HG02763 (cell line): ENCODE results near the gene EMILIN2.
"Not testable (repeated sequence)": the region's sequence is repeated elsewhere in the genome, so short reads cannot be mapped to it uniquely, and the experiment has no call there.

Experiments used
- ATAC-seq: cut with Tn5 transposase; IDR thresholded peaks from one replicate; pipeline ENCODE4 v1.9.1; 2021; ENCODE audit warnings: mild to moderate bottlenecking, moderate library complexity; ENCODE audit not compliant: unreplicated experiment

Gene EMILIN2

GRCh38 chr18:2843146-2843545 is 3.7 kb upstream of the EMILIN2 start:
- ATAC-seq, result no peak

- no peak for ATAC-seq
Observed at GRCh38 chr18:2845172-2845571, 1.6 kb upstream of the EMILIN2 start.

GRCh38 chr18:2847317-2848246 is 776 bp downstream of the EMILIN2 start:
- ATAC-seq, result no peak

- no peak for ATAC-seq
Observed at GRCh38 chr18:2848247-2849246, 1.7 kb downstream of the EMILIN2 start.

- no peak for ATAC-seq
Observed at GRCh38 chr18:2850816-2851215, 4.0 kb downstream of the EMILIN2 start.

- no peak for ATAC-seq
Observed at GRCh38 chr18:2851771-2852170, 5.0 kb downstream of the EMILIN2 start.

- ATAC-seq, result not testable (repeated sequence)
Observed at GRCh38 chr18:2852460-2852859, 5.7 kb downstream of the EMILIN2 start.

- ATAC-seq, result no peak
Observed at GRCh38 chr18:2853173-2853925, 6.5 kb downstream of the EMILIN2 start.

- ATAC-seq, result no peak
Observed at GRCh38 chr18:2853926-2854664, 7.3 kb downstream of the EMILIN2 start.

GRCh38 chr18:2854875-2855274 is 8.1 kb downstream of the EMILIN2 start:
- no peak for ATAC-seq

- no peak for ATAC-seq
Observed at GRCh38 chr18:2855560-2856350, 8.9 kb downstream of the EMILIN2 start.

- ATAC-seq, result no peak
Observed at GRCh38 chr18:2856547-2857170, 9.9 kb downstream of the EMILIN2 start.

- ATAC-seq, result no peak
Observed at GRCh38 chr18:2857491-2858131, 10.8 kb downstream of the EMILIN2 start.

GRCh38 chr18:2860397-2860796 is 13.6 kb downstream of the EMILIN2 start:
- ATAC-seq, result not testable (repeated sequence)

- not testable (repeated sequence) for ATAC-seq
Observed at GRCh38 chr18:2863997-2864396, 17.2 kb downstream of the EMILIN2 start.

GRCh38 chr18:2866465-2866864 is 19.7 kb downstream of the EMILIN2 start:
- ATAC-seq, result not testable (repeated sequence)

GRCh38 chr18:2869207-2869606 is 22.4 kb downstream of the EMILIN2 start:
- no peak for ATAC-seq

- ATAC-seq, result no peak
Observed at GRCh38 chr18:2871111-2871720, 24.4 kb downstream of the EMILIN2 start.
